HL-60 (cell line): Measurements from ENCODE around the gene FAM170B.

Source experiments
- DNase-seq, 2 experiments: peaks; one replicate each; pipeline ENCODE4 v3.0.0-alpha.2; 2010 to 2020; ENCODE audit warnings: low read depth in 1 of 2, low spot score in 1 of 2
- H3K27ac ChIP-seq: fragments of 250-450 bp; sonication (Bioruptor Pico); replicated peaks from 2 replicates; pipeline ENCODE4 v1.5.1; 2020; ENCODE audit warnings: mild to moderate bottlenecking, moderate library complexity
- H3K27me3 ChIP-seq: fragments of 250-450 bp; sonication (Bioruptor Pico); 2 replicates; pipeline ENCODE4 v1.5.1; 2021; ENCODE audit warnings: mild to moderate bottlenecking, moderate library complexity; ENCODE audit not compliant: insufficient read depth, poor library complexity, severe bottlenecking
- H3K4me3 ChIP-seq: replicated peaks from 2 replicates; pipeline ENCODE4 v1.5.1; 2011; ENCODE audit warnings: mild to moderate bottlenecking, control low read depth, low read length; ENCODE audit not compliant: insufficient read depth
- CTCF ChIP-seq: IDR thresholded peaks from one replicate; pipeline ENCODE4 v1.5.1; 2011; ENCODE audit warnings: low read length, control low read depth, inconsistent platforms; ENCODE audit not compliant: insufficient read depth
- GABPA ChIP-seq: IDR thresholded peaks from 2 replicates; pipeline ENCODE4 v1.6.1; 2012; ENCODE audit warnings: low read depth
- POLR2AphosphoS5 ChIP-seq: IDR thresholded peaks from 2 replicates; pipeline ENCODE4 v1.6.1; 2012; ENCODE audit warnings: low read depth
- REST ChIP-seq: IDR thresholded peaks from 2 replicates; pipeline ENCODE4 v1.6.1; 2012; ENCODE audit warnings: low read depth; ENCODE audit not compliant: insufficient replicate concordance
- SPI1 ChIP-seq: IDR thresholded peaks from 2 replicates; pipeline ENCODE4 v1.6.1; 2012; ENCODE audit warnings: low read depth, mild to moderate bottlenecking, borderline replicate concordance

The FAM170B gene

GRCh38 chr10:49179699-49180443 is 46.0 kb upstream of the FAM170B start:
- TF ChIP-seq SPI1 (no peak), POLR2AphosphoS5 (no peak), GABPA (no peak), CTCF (no peak), REST (no peak)
- no peak overlapping the region for H3K27ac ChIP-seq
- no peaks in the 10 kb centered on the region for H3K27me3 ChIP-seq
- H3K4me3 ChIP-seq = no peak overlapping the region
- DNase-seq = no peak

- no peak for TF ChIP-seq GABPA
- TF ChIP-seq SPI1 = peak; percentile 78
- Histone ChIP-seq H3K27me3 (no peaks in the 10 kb centered on the region), H3K27ac (no peak overlapping the region), H3K4me3 (no peak overlapping the region)
- no peak for DNase-seq
These were observed 45.0 kb upstream of the FAM170B start for GRCh38 chr10:49178489-49179471.

GRCh38 chr10:49177391-49178355 is 43.9 kb upstream of the FAM170B start:
- H3K27ac ChIP-seq = no peak overlapping the region
- no peak for TF ChIP-seq SPI1
- TF ChIP-seq REST = no peak
- no peak for TF ChIP-seq GABPA
- TF ChIP-seq POLR2AphosphoS5 = no peak
- TF ChIP-seq CTCF = no peak
- H3K4me3 ChIP-seq = no peak overlapping the region
- H3K27me3 ChIP-seq = no peaks in the 10 kb centered on the region
- DNase-seq = no peak
